H1 (cell line): ENCODE measurements around the gene CDYL2.

Experiments used
- ATF2 ChIP-seq: IDR thresholded peaks from 2 replicates; pipeline ENCODE4 v1.6.1; 2012; ENCODE audit warnings: low read length, inconsistent platforms
- BACH1 ChIP-seq: IDR thresholded peaks from 2 replicates; pipeline ENCODE4 v1.6.1; 2012; ENCODE audit warnings: low read length, improper control_type of control experiment
- BCL11A ChIP-seq, 2 experiments: IDR thresholded peaks; one replicate each; pipeline ENCODE4 v1.6.1; 2011; ENCODE audit warnings: low read depth in 2 of 2, low read length in 2 of 2, mild to moderate bottlenecking in 2 of 2
- CTCF ChIP-seq, 3 experiments: IDR thresholded peaks; 1 replicate in 2 of 3; 2 replicates in 1 of 3; pipeline versions ENCODE4 v1.5.1 to v1.6.1; 2011; ENCODE audit warnings: low read length in 3 of 3, mild to moderate bottlenecking in 3 of 3, inconsistent platforms in 2 of 3, low read depth in 1 of 3, moderate library complexity in 1 of 3; ENCODE audit not compliant: insufficient read depth in 1 of 3; ENCODE audit errors: control extremely low read depth in 1 of 3
- EZH2 ChIP-seq: fragments of 200-600 bp; sonication (generic); IDR thresholded peaks from 2 replicates; pipeline ENCODE4 v1.7.1; 2012; ENCODE audit warnings: low read depth, mild to moderate bottlenecking, moderate library complexity, low read length, inconsistent platforms; ENCODE audit not compliant: severe bottlenecking
- POLR2A ChIP-seq, 2 experiments: IDR thresholded peaks; 1 replicate in 1 of 2; 2 replicates in 1 of 2; pipeline ENCODE4 v1.6.1; 2011; ENCODE audit warnings: low read depth in 2 of 2, low read length in 2 of 2, mild to moderate bottlenecking in 2 of 2; ENCODE audit errors: control extremely low read depth in 1 of 2
- RFX5 ChIP-seq: IDR thresholded peaks from 2 replicates; pipeline ENCODE4 v1.6.1; 2011; ENCODE audit warnings: low read depth, low read length, improper control_type of control experiment, borderline replicate concordance

GRCh38 chr16:80846275-80846674, 41.9 kb upstream of the CDYL2 start:
- no peak for TF ChIP-seq EZH2
- TF ChIP-seq ATF2: no peak
- TF ChIP-seq CTCF (IDR thresholded peaks at IDR 0.05; ENCODE audit: control extremely low read depth in 1 of 3, insufficient read depth in 1 of 3, low read depth in 1 of 3, low read length in 3 of 3): no peak
- no peak for TF ChIP-seq POLR2A (IDR thresholded peaks at IDR 0.05; ENCODE audit: control extremely low read depth in 1 of 2, low read depth in 2 of 2, low read length in 2 of 2)
- no peak for TF ChIP-seq BACH1
- TF ChIP-seq RFX5: no peak
- no peak for TF ChIP-seq BCL11A (IDR thresholded peaks at IDR 0.05; ENCODE audit: low read depth in 2 of 2, low read length in 2 of 2)
